ENCODE results near the gene STX1B.

STX1B gene

GRCh38 chr16:30992931-30993816, 17.3 kb downstream of the STX1B start:
- no peak for DNase-seq

- DNase-seq = no peak
These were observed 18.1 kb downstream of the STX1B start for GRCh38 chr16:30992276-30992780.

GRCh38 chr16:30991052-30991451, 19.4 kb downstream of the STX1B start:
- no peak for DNase-seq

DNA sequence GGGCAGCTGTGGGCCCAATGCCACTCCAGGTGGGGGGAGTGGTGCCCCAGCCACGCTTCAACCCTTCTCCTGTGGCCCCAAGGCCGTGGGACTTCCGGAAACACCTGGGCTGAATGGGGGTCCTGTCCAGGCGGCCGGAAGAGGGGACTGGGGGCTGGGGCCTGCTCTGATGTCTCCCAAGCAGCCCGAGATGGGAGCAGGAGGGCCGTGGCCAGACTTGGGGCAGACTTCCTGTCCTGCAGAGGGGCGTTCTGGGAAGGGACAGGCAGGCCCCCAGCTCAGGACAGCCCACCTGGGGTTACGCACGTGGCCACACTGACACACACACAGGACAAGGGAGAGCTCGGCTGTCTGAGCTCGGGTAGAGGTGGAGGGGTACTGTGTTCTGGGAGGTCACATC, 20.3 kb downstream of the STX1B start:
- DNase-seq = no peak

- DNase-seq = no peak
These were observed 20.9 kb downstream of the STX1B start for GRCh38 chr16:30989469-30990047.

GRCh38 chr16:30987581-30988190, 22.8 kb downstream of the STX1B start:
- no peak for DNase-seq

DNA sequence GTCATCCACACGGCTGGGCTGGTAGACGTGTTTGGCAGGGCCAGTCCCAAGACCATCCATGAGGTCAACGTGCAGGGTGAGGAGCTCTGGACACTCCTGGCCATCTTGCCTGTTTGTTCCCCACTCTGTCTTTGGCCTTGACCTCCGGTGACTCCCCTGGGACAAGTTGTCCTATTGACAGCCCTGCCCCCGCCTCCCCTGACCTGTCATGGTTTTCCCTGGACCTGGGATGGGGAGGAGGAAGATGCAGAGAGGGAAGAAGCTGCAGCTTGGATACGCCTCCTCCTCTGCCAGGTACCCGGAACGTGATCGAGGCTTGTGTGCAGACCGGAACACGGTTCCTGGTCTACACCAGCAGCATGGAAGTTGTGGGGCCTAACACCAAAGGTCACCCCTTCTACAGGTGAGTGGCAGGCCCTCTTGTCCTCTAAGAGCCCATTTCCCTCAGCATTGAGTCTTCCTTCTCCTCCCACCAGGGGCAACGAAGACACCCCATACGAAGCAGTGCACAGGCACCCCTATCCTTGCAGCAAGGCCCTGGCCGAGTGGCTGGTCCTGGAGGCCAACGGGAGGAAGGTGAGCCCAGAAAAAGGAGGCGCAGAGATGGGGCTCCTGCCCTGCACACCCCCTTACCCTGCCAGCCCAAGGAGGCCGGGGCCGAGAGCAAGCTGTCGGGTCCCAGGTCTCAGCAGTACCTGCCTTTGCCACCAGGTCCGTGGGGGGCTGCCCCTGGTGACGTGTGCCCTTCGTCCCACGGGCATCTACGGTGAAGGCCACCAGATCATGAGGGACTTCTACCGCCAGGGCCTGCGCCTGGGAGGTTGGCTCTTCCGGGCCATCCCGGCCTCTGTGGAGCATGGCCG, 24.1 kb downstream of the STX1B start:
- no peak for DNase-seq

DNA sequence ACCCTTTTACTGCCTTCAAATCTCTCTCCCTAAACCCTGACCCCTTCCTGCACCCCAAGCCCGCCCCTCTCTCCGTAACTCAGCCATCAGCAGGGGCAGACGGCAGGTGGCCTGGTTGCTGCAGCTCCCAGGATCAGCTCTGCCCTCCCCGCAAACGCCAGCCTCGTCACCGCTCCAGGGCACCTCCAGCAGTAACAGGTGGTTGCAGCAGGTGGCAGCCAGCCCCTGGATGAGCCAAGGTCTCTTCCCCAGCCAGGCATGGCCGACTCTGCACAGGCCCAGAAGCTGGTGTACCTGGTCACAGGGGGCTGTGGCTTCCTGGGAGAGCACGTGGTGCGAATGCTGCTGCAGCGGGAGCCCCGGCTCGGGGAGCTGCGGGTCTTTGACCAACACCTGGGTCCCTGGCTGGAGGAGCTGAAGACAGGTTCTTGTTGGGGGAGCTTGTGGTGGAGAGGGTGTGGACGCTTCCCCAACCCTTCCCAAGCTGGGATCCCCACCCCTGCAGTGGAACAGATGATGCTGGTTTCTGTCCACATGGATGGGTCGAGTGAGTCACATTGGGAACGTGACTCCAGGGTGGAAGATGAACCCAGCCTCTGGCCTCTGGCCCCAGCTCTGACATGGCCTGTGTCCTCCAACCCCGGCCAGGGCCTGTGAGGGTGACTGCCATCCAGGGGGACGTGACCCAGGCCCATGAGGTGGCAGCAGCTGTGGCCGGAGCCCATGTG, 24.9 kb downstream of the STX1B start:
- DNase-seq = no peak

DNA sequence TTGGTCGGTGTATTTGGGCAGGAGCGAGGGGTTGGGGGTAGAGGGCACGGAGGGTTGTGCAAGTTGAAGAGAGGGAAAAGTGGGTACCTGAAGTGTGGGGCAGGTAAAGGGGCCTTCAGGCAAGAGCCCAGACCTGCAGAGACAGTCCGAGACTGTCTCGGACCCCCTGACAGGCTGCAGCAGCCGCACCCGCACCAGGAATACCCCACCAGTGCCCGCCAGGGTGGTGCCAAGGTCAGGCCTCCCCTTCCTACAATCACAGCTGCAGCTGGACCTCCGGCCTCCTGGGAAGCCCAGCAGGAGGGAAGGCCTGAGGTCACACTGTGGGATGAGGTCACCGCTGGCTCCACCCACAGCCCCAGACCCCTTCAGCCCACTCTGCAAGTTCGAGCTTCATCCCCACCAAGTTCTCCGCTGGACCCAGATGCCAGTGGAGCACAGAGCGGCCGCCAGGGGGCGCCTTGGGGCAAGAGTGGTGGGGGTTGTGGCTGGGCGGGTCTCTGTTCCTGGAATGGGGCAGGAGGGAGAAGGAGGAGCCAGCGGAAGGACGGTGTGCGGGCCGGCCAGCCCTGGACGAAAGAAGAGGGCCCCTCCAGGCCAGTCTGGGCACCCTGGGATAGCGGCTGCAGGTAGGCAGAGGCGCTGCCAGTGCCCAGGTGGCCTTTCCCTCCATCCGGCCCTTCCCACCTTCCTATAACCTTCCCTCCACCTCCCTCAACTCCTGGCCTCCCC, 25.6 kb downstream of the STX1B start, which contains the start of gene HSD3B7:
Gene HSD3B7, plus strand, starts transcription at position 539 of the 732 bp plus-strand sequence. CDS start 452 bp downstream, outside the sequence.
- DNase-seq = peak; percentile 90

GRCh38 chr16:30983898-30984610, 26.4 kb downstream of the STX1B start:
- no peak for DNase-seq

DNA sequence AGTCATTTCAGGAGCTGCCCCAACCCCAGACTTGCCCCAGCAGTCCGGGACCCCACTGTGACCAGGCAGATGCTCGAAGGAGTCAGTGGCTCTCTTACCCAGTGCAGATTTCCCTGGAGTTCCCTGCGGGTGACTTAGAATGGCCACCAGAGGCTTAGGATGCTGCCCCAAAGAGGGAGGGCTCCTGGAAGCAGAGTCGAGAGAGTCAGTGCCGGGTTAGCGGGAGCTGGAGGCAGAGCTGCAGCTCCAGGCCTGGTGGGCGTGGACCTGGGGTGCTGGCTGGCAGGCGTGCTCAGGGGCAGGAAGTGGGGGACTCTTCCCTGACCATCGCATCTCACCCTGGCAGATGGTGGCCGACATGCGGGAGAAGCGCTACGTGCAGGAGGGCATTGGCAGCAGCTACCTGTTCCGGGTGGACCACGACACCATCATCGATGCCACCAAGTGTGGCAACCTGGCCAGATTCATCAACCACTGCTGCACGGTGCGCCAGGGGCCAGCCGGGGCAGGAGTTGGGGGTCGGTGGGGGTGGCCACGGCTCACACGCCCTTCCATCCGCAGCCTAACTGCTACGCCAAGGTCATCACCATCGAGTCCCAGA, 27.0 kb downstream of the STX1B start:
- no peak for DNase-seq

DNA sequence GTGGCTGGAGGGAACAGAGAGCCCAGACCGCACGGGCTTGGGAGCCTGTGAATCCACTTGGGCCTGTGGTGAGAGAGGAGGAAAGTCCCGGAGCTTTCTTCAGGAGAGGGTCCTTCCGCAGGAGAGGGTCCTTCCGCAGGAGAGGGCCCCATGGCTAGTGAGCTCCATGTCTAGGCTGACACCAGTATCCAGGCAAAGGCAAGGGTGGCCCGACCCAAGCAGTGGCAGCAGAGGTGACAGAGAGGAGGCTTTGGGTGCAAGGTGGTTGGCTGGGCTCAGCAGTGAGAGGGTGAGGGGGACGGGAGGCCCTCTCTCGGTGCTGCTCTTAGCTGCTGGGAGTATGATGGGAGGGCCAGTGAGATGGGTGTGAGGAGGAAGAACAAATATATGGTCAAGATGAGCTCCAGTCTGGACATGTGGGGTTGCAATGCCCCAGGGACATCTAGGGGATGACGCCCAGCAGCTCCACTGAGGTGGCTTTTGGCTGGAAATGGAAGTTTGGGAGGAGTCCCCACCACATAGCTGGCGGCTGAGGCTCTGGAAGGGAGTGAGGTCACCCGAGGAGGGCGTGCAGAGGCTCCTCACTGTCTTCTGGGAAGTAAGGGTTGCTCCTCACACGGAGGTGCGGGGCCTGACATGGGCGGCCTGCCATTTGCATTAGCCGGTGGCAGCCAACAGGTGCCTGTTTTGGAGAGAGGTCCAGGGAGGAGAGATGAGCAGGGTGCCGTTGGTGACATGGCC, 27.7 kb downstream of the STX1B start:
- no peak for DNase-seq

DNA sequence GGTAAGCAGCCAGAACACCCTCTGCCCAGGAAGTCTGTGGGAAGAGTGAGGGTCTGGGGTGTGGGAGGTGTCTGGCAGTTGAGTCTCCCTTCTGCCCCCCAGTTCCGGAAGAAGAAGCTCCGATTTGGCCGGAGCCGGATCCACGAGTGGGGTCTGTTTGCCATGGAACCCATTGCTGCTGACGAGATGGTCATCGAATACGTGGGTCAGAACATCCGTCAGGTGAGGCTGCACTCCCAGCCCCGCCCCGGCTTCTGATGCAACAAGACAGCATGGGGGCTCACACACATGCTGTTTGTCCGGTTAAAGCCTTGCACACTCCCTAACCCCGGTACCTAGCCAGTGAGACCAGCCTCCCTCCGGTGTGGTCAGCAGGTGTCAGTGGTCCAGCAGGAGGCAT, 29.5 kb downstream of the STX1B start:
- DNase-seq = no peak

DNA sequence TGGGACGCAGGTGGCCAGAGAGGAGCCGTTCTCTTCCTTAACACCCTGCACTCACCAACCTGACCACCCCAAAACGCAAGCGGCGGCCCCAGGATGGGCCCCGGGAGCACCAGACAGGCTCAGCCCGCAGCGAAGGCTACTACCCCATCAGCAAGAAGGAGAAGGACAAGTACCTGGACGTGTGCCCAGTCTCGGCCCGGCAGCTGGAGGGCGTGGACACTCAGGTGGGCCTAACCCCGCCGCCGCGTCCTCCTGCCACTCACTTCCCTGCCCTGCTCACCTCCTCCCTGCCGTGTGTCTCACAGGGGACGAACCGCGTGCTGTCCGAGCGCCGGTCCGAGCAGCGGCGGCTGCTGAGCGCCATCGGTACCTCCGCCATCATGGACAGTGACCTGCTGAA, 30.0 kb downstream of the STX1B start:
- DNase-seq = no peak

DNA sequence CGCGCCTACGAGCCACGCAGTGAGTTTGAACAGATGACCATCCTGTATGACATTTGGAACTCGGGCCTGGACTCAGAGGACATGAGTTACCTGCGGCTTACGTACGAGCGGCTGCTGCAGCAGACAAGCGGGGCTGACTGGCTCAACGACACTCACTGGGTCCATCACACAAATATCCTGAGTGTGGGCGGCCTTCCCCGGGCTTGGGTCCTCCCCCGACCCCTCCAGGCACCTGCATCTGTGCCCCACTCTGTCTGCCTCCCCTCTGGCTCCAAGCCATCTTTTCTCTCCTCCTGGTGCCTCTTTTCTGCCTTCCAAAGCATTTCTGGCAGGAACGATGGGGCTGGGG, 30.4 kb downstream of the STX1B start:
- DNase-seq = no peak

- no peak for DNase-seq
These were observed 31.0 kb downstream of the STX1B start for GRCh38 chr16:30979170-30980022.

DNA sequence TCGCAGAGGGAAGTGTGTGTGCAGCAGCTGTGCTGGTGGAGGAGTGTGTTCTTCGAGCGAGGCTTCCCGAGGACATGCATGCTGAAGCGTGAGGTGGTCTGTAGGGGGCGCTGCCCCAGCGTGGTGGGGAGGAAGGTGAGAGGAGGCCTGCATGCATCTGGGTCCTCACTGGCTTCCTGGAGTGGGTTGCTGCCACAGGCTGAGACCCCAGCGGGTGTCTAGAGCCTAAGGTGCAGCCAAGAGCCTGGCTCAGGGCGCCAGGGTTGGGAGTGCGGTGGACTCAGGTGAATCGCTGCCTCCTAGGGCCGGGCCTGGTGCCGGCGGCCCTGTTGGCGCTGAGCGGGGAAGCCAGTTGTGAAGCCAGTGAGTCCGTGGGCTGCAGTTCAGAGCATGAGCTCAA, 32.9 kb downstream of the STX1B start:
- DNase-seq = peak; percentile 61

DNA sequence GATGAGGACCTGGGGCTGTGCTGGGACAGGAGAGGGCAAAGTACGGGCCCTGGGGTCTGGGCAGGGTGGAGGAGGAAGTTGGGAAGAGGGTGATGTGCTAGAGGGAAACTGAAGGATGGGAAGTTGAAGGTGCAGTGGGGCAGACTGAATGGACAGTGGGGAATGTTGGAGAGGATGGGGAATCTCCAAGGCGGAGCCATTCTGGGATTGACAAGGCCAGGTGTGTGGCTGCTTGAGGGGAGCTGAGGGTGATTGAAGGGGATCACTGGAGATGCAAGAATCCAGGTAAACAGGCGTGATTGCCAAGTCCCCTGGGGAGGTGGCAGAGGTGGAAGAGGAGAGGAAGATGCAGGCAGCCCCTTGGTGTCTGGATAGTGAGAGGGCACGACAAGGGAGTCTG, 34.0 kb downstream of the STX1B start:
- DNase-seq = no peak

GRCh38 chr16:30974348-30974747, 36.1 kb downstream of the STX1B start:
- DNase-seq = no peak

Data from activated CD4-positive, alpha-beta T cell treated with anti-CD3 and anti-CD28 coated beads for 48 hours (primary cell).